Neuronal stem cell (in vitro differentiated cells): Measurements from ENCODE around the gene ASCC1.

Source experiments
- DNase-seq: peaks from one replicate; pipeline ENCODE4 v3.0.0-alpha.2; 2013; ENCODE audit warnings: low spot score
- H2AFZ ChIP-seq: one replicate; pipeline ENCODE4 v1.6.1; 2013; ENCODE audit warnings: mild to moderate bottlenecking, low read length, inconsistent platforms
- H2AK5ac ChIP-seq: 2 replicates; pipeline ENCODE4 v1.6.1; 2013; ENCODE audit warnings: low read depth, mild to moderate bottlenecking, inconsistent platforms, low read length, moderate library complexity, mixed read lengths
- H2BK120ac ChIP-seq: 2 replicates; pipeline ENCODE4 v1.6.1; 2013; ENCODE audit warnings: low read depth, mild to moderate bottlenecking, inconsistent platforms, low read length, moderate library complexity, mixed read lengths
- H2BK12ac ChIP-seq: one replicate; pipeline ENCODE4 v1.6.1; 2013; ENCODE audit warnings: low read length, inconsistent platforms
- H2BK15ac ChIP-seq: 2 replicates; pipeline ENCODE4 v1.6.1; 2013; ENCODE audit warnings: mild to moderate bottlenecking, low read length, inconsistent platforms, mixed read lengths
- H2BK5ac ChIP-seq: one replicate; pipeline ENCODE4 v1.6.1; 2013; ENCODE audit warnings: inconsistent platforms, mild to moderate bottlenecking, low read length, moderate library complexity
- H3K14ac ChIP-seq: one replicate; pipeline ENCODE4 v1.6.1; 2013; ENCODE audit warnings: low read length, inconsistent platforms
- H3K18ac ChIP-seq: 2 replicates; pipeline ENCODE4 v1.6.1; 2013; ENCODE audit warnings: low read length, inconsistent platforms
- H3K23ac ChIP-seq: 2 replicates; pipeline ENCODE4 v1.6.1; 2013; ENCODE audit warnings: low read depth, mild to moderate bottlenecking, mixed read lengths, low read length, inconsistent platforms; ENCODE audit not compliant: poor library complexity
- H3K27ac ChIP-seq: replicated peaks from 3 replicates; pipeline ENCODE4 v1.5.1; 2013; ENCODE audit warnings: low read length, inconsistent platforms
- H3K27me3 ChIP-seq, 3 experiments: 2 replicates each; pipeline ENCODE4 v1.6.1; 2013; ENCODE audit warnings: low read length in 3 of 3, mild to moderate bottlenecking in 2 of 3, inconsistent platforms in 1 of 3, low read depth in 1 of 3, mixed read lengths in 1 of 3, moderate library complexity in 1 of 3; ENCODE audit not compliant: control insufficient read depth in 3 of 3, insufficient read depth in 3 of 3
- H3K36me3 ChIP-seq, 2 donors: replicated peaks in 1 of 2; 2 replicates each; pipeline ENCODE4 v1.6.1; 2013; ENCODE audit warnings: low read length in 2 of 2; ENCODE audit not compliant: control insufficient read depth in 2 of 2, insufficient read depth in 2 of 2
- H3K4ac ChIP-seq: 2 replicates; pipeline ENCODE4 v1.6.1; 2013; ENCODE audit warnings: inconsistent platforms, mild to moderate bottlenecking, low read length, moderate library complexity
- H3K4me1 ChIP-seq, 2 donors: 1 replicate in 1 of 2; 2 replicates in 1 of 2; pipeline ENCODE4 v1.6.1; 2013; ENCODE audit warnings: low read length in 2 of 2, low read depth in 1 of 2; ENCODE audit not compliant: control insufficient read depth in 2 of 2, insufficient read depth in 1 of 2
- H3K4me2 ChIP-seq: one replicate; pipeline ENCODE4 v1.6.1; 2013; ENCODE audit warnings: mild to moderate bottlenecking, low read length, inconsistent platforms; ENCODE audit not compliant: insufficient read depth, poor library complexity, severe bottlenecking
- H3K4me3 ChIP-seq, 2 donors: 2 replicates each; pipeline ENCODE4 v1.5.1; 2013; ENCODE audit warnings: low read length in 2 of 2, mild to moderate bottlenecking in 2 of 2, inconsistent platforms in 1 of 2, moderate library complexity in 1 of 2
- H3K79me1 ChIP-seq: one replicate; pipeline ENCODE4 v1.6.1; 2013; ENCODE audit warnings: low read depth, mild to moderate bottlenecking, inconsistent platforms, low read length, moderate library complexity
- H3K9ac ChIP-seq: one replicate; pipeline ENCODE4 v1.6.1; 2013; ENCODE audit warnings: mild to moderate bottlenecking, low read depth, low read length, inconsistent platforms; ENCODE audit not compliant: poor library complexity
- H3K9me3 ChIP-seq, 2 donors: replicated peaks in 1 of 2; 2 replicates each; pipeline versions ENCODE3 to v1.6.1; 2013; ENCODE audit warnings: low read length in 2 of 2, mild to moderate bottlenecking in 2 of 2, inconsistent platforms in 1 of 2, low read depth in 1 of 2, mixed read lengths in 1 of 2, moderate library complexity in 1 of 2; ENCODE audit not compliant: control insufficient read depth in 2 of 2, insufficient read depth in 1 of 2
- H4K8ac ChIP-seq: one replicate; pipeline ENCODE4 v1.6.1; 2013; ENCODE audit warnings: low read depth, mild to moderate bottlenecking, inconsistent platforms, low read length, moderate library complexity
- H4K91ac ChIP-seq: one replicate; pipeline ENCODE4 v1.6.1; 2013; ENCODE audit warnings: low read length, low read depth, mild to moderate bottlenecking, inconsistent platforms; ENCODE audit not compliant: poor library complexity
- WGBS, 2 donors: extraction: QIAGEN DNeasy Blood & Tissue Kit; methylation state at CpG; one replicate each; pipeline ENCODE4 v1.1.7; 2013; ENCODE audit warnings: missing lambda C conversion rate in 2 of 2, mixed read lengths in 1 of 2; ENCODE audit not compliant: insufficient read length in 2 of 2, insufficient replicate concordance in 1 of 2; ENCODE audit errors: extremely low coverage in 2 of 2; 5-methylcytosine and 5-hydroxymethylcytosine counted together

The ASCC1 gene

DNA sequence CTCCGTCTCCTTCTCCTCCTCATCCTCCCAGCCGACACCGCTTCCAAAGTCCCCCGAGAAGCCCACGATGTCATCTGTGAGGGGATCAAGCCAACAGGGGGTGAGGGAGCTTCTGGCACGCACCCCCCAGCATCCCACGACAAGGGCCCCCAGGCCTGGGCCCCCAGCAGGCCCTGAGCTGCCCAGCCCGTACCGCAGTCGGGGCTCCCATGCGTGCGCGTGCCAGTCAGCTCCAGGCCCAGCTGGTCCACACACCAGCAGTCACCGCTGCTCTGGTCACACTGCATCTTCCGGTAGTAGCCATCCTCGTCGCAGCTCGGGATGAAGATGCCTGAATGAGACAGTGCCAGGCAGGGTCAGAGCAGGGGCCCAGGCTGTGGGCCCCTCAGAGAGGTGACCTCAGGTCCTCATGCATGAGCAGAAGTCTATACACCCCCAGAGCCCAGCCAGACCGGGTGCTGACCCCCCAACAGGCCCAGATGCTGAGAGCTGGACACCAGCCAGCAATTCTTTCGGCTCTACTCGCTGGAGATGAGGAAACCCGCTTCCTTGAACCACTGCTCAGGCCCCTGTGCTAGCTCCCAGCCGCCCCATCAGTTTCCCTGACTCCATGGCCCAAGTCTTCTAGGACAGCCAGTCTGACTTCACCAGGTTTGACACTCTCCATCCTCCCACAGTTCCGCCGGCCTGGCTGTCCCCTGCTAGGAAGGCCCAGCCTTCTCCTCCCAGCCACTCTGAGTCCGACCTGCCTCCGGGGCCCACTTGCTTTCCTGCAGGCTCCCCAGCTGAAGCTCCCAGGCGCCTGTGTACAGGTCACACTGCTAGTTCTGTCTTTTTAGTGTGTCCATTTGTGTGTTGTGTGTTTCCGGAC is 153.0 kb downstream of the ASCC1 start:
- Histone ChIP-seq H2BK120ac (peak overlapping the region; percentile 98), H3K18ac (peak overlapping the region; percentile 73), H2AK5ac (peak overlapping the region; percentile 69)

DNA sequence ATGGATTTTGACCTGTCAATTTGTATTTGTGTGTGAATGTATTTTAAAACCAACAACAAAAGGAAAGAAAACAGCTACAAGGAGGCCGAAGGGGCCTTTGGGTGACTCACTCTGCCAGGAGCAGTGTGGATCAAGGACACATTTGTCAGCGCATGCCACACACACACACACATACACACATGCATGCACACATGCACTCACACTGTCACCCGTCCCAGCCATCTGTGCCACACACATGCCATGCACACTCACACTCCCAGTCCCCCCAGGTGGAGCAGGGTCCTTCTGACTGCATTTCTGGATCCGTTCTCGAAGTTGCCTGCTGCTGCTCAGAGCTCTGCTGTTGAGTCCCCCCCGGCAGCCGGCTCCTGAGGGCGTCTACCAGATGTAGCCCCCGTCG is 153.7 kb downstream of the ASCC1 start:
- H3K14ac ChIP-seq, result no peak overlapping the region
- peak overlapping the region; percentile 86 for H4K8ac ChIP-seq
- H3K9ac ChIP-seq, result peak overlapping the region; percentile 72
- H3K36me3 ChIP-seq, result no peaks in the 10 kb centered on the region
- H3K27ac ChIP-seq, result no peak overlapping the region
- H3K79me1 ChIP-seq, result no peaks in the 10 kb centered on the region
- H3K4me1 ChIP-seq, result peaks cover 0 to 3% of the 10 kb centered on the region in 2 donors
- no peak overlapping the region for H4K91ac ChIP-seq
- no peaks in the 10 kb centered on the region for H3K9me3 ChIP-seq
- peak overlapping the region; percentile 35 for H2BK5ac ChIP-seq
- no peak overlapping the region for H3K4me2 ChIP-seq
- peak overlapping the region; percentile 73 for H3K18ac ChIP-seq
- H3K27me3 ChIP-seq, result no peaks in the 10 kb centered on the region
- no peak overlapping the region for H2BK12ac ChIP-seq
- no peak overlapping the region for H2BK120ac ChIP-seq
- H2BK15ac ChIP-seq, result no peak overlapping the region
- no peak for DNase-seq
- H3K4me3 ChIP-seq, result no peak overlapping the region
- peak overlapping the region; percentile 69 for H2AK5ac ChIP-seq
- no peak overlapping the region for H2AFZ ChIP-seq
- H3K4ac ChIP-seq, result no peak overlapping the region
- H3K23ac ChIP-seq, result peak overlapping the region; percentile 61
- WGBS, 2 donors, result no CpG with 5 or more reads among the region's 10 CpGs

More for the DNA sequence above, 153.0 kb downstream of the ASCC1 start:
- DNase-seq, result no peak
- Histone ChIP-seq H2BK5ac (peak overlapping the region; percentile 35), H3K9ac (peak overlapping the region; percentile 15), H3K14ac (no peak overlapping the region), H3K4me1 (peaks cover 0 to 3% of the 10 kb centered on the region in 2 donors), H3K9me3 (no peaks in the 10 kb centered on the region), H3K36me3 (no peaks in the 10 kb centered on the region), H3K4me3 (no peak overlapping the region), H4K8ac (no peak overlapping the region), H3K79me1 (no peaks in the 10 kb centered on the region), H3K4me2 (no peak overlapping the region), H4K91ac (no peak overlapping the region), H3K4ac (no peak overlapping the region), H2AFZ (no peak overlapping the region), H3K23ac (peak overlapping the region; percentile 61), H2BK12ac (peak overlapping the region; percentile 44), H3K27me3 (no peaks in the 10 kb centered on the region), H3K27ac (no peak overlapping the region), H2BK15ac (peak overlapping the region; percentile 86)
- WGBS, 2 donors, result no CpG with 5 or more reads among the region's 29 CpGs

DNA sequence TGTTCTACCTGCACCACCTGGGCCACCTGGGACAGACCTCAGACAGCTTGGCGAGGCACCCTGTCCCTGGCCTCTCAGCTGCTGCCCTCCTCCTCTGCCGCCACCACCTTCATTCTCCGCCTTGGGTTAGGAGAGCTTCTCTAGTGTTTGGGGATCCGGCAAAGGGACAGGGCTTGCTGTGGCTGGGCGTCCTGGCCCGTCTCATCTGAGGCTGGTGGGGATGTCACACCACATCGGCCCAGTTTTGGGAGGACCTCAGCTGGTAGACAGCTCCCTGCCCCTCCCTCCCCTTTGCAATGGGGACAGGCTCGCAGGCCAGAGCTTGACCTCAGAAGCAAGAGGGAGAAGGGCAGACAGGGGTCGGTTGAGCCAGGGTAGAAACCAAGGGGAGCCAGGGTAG is 154.1 kb downstream of the ASCC1 start:
- Histone ChIP-seq H3K9ac (peak overlapping the region; percentile 34), H3K36me3 (no peaks in the 10 kb centered on the region), H4K8ac (no peak overlapping the region), H3K4me1 (peaks cover 0 to 3% of the 10 kb centered on the region in 2 donors), H3K14ac (no peak overlapping the region), H3K27me3 (no peaks in the 10 kb centered on the region), H3K23ac (peak overlapping the region; percentile 58), H3K27ac (no peak overlapping the region), H4K91ac (no peak overlapping the region), H3K4ac (no peak overlapping the region), H3K4me3 (no peak overlapping the region), H2BK120ac (no peak overlapping the region), H3K4me2 (no peak overlapping the region), H2AK5ac (peak overlapping the region; percentile 98), H3K79me1 (no peaks in the 10 kb centered on the region), H3K18ac (peak overlapping the region; percentile 84), H2BK15ac (peak overlapping the region; percentile 68), H3K9me3 (no peaks in the 10 kb centered on the region), H2BK12ac (peak overlapping the region; percentile 96), H2BK5ac (peak overlapping the region; percentile 62), H2AFZ (no peak overlapping the region)
- DNase-seq, result no peak
- WGBS, 2 donors, result no CpG with 5 or more reads among the region's 9 CpGs

- Histone ChIP-seq H4K91ac (no peak overlapping the region), H3K27me3 (no peaks in the 10 kb centered on the region), H2BK15ac (peak overlapping the region; percentile 68), H3K23ac (peak overlapping the region; percentile 14), H4K8ac (no peak overlapping the region), H3K4me3 (no peak overlapping the region), H3K14ac (no peak overlapping the region), H2BK120ac (no peak overlapping the region), H3K4me2 (no peak overlapping the region), H3K36me3 (no peaks in the 10 kb centered on the region), H2BK5ac (peak overlapping the region; percentile 62), H3K79me1 (no peaks in the 10 kb centered on the region), H3K9ac (no peak overlapping the region), H2AK5ac (peak overlapping the region; percentile 98), H3K27ac (no peak overlapping the region), H3K4me1 (peaks cover 0 to 3% of the 10 kb centered on the region in 2 donors), H2AFZ (no peak overlapping the region), H3K4ac (no peak overlapping the region), H2BK12ac (peak overlapping the region; percentile 96), H3K9me3 (no peaks in the 10 kb centered on the region), H3K18ac (peak overlapping the region; percentile 84)
- no peak for DNase-seq
- no CpG with 5 or more reads among the region's 5 CpGs for WGBS, 2 donors
Observed at GRCh38 chr10:72061491-72061890, 154.6 kb downstream of the ASCC1 start.
